Stimulated activated naive CD4-positive, alpha-beta T cell (primary cell): ENCODE results near the gene SPATA13.

Source experiments
- DNase-seq, 6 experiments: peaks; one replicate each; lab custom pipeline; 2025; lab: John Stamatoyannopoulos, UW

The SPATA13 gene

DNA sequence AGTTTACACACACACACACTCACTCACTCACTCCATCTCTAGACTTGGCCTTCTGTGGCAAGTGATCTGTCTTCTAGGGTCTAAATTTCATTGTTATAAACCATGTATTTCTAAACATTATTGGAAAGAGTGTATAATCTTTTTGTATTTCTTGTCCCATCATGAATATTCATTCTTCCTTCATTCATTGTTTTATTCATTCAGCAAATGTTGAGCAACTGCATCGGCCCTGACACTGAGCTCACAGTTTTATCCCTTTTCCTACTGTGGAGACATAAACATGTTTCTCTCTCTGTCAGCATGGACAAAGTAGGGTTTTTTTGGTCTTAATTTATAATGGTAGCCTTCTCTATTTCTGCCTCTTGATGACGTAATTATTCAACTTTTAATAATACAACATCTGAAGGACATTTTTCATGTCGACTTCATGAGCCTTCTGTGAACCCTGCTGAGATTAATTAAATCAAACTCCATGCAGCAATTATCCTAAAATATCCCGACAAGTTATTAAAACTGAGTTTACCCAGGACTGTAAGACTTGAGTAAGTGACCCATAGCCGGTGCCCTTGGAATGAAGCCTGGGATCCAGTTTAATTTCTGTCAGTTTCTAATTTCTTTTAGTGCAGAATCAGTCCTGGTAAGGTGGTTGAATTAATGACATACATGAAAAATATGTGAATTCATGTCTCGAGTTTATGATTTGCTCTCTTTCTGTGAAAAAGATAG lies 7.3 kb downstream of the SPATA13 start:
- DNase-seq = no peak

DNA sequence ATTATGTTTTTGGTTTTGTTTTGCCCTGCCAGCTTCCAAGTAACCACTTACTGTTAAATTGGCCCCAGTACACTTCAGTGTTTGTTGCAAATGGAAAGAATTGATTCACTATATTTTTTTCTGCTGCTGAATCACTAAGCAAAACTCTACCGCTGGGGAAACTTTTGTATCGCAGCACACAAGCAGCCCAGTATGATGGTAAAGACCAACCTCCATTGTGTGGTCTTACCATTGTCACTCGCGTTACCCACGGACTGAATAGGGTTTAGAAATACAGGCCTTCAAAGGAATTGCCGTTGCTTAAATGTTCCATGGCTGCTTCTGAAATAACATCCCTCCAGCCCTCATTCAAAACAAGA lies 7.9 kb downstream of the SPATA13 start:
- no peak for DNase-seq

DNA sequence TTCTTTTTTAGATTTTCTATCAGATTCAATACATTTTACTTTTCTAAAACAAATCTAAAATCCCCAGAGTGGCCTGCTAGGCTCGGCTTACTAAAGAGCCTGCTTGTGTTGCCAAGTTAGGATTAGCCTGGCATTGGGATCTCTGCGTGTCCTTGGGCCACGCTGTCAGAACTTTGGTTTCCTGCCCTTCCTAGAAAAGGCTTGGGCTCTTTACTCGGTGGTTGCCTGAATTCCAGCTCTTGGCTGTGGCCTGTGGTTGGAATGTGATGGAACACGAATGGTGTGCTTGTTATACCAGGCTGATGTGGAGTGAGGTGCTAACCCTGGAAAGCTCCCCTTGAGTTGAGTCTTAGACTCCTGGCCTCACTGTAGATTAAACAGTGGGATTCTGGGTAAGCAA lies 8.5 kb downstream of the SPATA13 start:
- no peak for DNase-seq

DNA sequence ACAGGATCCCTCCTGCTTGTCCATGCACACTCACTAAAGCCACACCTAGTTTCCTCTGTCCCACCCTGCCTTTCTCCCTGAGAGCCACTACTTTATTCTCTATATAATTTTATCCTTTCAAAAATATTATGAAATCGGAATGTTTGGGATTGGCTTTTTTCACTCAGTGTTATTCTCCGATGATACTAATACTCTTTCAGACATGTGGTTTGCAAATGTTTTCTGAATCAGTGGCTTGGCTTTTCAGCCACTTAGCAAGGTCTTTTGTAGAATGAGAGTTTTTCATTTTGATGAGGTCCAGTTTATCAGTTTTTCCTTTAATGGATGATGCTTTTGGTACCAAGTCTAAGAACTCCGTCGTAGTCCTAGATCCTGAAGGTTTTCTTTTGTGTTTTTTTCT lies 11.6 kb downstream of the SPATA13 start:
- DNase-seq = no peak

DNA sequence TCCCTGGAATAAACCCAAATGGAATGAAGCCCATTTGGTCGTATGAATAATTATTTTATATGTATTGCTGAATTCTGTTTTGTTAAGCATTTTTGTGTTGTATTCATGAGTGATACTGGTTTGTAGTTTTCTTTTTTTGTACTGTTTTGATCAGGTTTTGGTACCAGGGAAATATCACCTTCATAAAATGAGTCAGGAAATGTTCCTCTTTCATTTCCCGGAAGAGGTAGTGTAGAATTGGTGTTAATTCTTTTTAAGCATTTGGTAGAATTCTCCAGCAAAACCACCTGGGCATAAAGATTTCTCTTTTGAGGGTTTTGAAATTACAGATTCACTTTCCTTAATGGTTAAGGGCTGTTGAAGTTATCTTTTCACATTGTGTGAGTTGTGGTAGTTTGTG lies 13.3 kb downstream of the SPATA13 start:
- DNase-seq = no peak

DNA sequence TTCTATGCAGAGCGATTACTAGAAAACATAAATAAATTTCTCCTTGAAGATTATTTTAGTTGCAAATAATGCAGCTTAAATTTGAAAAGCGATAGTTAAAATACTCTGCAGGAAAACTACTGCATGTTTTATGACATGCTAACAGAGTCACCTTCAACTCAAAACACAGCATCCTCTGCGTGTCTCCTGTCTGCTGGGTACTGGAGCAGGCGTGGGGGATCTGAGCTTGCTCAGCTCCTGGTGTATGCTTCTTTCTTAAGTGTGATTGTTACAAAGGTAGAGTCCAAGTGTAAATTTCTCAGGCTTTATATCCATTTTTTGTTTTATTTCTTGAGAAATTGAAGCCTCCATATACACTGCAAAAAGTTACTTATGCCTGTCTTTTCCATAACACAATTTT lies 15.3 kb downstream of the SPATA13 start:
- no peak for DNase-seq

DNA sequence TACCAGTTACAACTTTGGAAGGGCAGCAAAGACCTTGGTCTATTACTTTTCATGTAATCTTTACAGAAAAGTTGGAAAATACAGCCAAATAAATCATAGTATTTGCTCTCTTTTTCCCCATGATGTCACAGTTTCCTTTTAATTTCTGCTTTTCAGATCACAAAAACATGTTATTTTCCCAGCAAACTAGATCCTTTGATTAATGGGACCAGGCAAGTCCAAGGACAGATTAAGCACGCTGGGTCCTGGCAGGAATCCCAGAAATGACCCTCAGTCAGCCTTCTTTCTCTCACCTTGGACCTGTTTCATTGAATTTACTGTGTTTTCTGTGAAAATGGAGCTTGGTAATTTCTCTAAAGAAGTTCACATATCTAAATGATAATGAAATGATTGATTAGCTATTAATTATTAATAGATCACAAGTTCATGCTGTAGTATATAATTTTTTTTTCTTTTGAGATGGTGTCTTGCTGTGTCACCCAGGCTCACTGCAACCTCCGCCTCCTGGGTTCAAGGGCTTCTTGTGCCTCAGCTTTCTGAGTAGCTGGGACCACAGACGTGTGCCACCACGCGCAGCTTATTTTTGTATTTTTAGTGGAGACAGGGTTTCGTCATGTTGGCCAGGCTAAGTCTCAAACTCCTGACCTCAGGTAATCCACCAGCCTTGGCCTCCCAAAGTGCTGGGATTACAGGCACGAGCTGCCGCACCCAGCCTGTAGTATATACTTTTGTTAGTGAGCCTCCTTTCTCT lies 16.0 kb downstream of the SPATA13 start:
- no peak for DNase-seq

DNA sequence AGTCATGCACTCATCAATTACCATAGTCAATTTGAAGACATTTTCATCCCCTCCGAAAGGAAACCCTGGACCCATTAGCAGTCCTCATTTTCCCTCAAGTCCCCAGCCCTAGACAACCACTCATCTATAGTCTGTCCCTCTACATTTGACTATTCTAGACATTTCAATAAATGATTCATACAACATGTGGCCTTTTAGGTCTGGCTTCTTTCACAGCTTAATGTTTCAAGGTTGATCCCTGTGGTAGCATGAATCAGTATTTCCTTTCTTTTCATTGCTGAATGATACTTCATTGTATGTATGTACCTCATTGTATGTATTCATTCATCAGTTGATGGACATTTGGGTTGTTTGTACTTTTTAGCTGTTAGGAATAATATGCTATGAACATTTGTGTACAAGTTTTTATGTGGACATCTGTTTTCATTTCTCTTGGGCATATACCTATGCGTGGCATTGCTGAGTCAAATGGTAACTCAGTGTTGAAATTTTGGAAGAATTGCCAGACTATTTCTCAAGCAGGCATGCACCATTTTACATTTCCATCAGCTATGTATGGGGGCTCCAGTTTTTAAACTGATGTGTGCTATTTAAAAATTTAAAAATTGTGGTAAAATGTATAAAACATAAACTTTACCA lies 18.4 kb downstream of the SPATA13 start:
- DNase-seq = no peak

DNA sequence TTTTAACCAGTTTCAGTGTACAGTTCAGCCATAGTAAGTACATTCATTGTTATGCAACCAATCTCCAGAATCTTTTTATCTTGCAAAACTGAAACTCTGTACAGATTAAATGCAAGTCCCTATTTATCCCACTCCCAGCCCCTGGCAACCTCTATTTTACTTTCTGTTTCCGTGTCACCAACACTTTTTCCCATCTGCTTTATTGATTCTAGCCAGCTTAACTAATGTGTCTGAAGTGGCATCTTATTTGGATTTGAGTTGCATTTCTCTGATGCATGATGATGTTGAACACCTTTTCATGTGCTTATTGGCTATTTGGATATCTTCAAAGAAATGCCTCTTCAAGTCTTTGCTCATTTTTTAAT lies 18.9 kb downstream of the SPATA13 start:
- DNase-seq = no peak

DNA sequence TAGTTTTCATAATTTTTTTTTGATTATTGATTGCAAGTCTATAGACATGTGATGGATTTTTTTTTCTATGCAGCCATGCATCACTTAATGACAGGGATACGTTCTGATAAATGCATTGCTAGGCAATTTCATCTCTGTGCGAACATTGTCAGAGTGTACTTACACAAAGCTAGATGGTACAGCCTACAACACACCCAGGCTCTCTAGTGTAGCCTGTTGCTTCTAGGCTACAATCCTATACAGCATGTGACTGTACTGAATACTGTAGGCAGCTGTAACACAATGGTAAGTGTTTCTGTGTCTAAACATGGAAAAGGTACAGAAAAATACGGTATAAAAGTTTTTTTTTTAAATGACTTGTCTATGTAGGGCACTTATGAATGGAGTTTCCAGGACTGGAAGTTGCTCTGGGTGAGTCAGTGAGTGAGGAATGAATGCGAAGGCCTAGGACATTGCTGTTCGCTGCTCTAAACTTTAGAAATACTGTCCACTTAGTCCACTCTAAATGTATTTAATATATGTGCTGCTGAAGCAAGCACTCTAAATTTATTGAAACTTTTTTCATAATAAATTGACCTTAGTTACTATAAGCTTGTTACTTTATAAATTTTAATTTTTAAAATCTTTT lies 20.3 kb downstream of the SPATA13 start:
- DNase-seq = no peak

DNA sequence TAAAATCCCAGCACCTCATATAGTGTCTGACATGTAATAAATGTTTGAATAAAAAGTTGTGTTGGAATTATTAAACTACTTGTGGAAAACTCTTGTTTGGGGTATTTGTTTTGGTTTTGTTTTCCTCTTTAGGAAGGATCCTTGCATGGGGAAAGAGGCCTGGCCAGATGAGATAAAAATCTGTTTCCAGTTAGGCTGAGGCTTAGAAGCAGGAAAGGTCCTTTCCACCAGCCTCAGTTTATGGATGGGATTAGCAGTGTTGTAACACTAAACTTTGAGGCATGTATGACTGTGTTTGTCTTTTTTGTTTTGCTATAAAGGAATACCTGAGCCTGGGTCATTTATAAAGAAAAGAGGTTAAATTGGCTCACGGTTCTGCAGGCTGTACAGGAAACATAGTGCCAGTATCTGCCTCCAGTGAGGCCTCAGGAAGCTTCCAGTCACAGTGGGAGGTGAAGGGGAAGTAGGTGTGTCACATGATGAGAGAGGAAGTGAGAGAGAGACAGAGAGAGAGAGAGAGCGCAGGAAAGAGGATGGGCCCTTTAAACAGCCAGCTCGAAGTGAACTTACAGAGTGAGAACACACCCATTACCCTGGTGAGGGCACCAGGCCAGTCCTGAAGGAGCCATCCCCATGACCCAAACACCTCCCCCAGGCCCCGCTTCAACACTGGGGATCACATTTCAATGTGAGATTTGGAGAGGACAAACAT lies 21.6 kb downstream of the SPATA13 start:
- DNase-seq = no peak

DNA sequence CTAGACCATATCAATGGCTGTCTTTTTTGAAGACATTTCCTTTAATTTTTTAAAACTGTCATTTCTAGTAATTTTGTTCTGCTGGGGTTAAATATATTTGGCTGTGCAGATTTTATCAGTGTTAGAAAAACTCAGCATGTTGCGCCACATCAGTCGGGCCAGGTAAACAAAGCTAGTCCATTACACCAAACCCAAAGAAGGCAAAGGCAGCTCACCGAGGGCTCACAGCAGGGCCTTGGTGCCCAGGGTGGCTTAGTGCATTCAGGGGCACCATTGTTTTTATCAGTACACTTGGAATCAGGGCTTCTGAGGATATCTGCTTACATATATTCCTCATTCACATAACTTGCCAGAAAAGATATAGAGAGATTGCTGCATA lies 22.2 kb downstream of the SPATA13 start:
- DNase-seq = no peak

DNA sequence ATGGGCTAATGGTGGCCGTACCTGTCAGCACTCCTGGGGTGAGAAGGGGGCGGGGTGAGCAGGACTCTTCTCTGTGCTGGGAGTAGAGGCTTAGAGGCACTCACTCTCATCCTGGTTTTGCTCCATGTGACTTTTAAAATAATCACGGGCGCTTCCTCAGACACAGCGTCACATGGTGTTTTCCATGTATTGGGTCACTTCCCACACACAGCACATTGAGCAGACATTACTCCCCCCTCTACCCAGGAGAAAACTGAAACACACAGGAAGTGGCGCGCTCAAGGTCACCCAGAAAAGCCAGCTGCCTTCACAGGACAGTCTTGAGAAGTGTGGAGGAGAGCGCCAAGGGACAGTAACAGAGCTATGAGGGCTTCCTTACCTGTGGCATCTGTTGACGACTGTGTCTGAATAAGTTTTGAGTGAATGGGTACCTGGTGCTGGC lies 23.2 kb downstream of the SPATA13 start:
- DNase-seq = no peak

DNA sequence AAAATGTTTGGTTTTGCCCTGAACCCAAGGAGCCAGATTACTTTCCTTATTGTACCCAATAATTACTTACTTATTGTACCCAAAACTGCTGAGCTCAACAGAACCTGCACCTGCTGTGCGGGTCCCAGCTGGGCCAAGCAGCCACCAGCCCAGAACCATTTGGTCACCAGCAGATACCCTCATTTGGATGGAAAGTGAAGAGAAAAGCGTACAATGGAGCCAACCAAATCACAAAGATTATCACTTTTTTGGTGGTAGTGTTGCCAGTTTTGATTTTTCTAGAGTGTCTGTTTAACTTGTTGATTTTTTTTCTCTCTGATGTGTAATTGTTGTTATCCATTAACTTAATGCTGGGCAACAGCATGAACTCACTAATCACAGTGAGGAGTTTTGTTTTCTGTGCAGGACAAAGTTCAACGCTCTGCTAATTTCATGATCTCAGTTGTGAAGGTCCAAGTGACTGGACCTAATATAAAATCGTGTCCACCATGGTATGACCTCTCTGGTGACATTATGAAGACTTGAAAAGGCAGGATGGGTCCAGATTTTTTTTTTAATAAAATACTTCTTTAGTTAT lies 23.8 kb downstream of the SPATA13 start:
- no peak for DNase-seq

DNA sequence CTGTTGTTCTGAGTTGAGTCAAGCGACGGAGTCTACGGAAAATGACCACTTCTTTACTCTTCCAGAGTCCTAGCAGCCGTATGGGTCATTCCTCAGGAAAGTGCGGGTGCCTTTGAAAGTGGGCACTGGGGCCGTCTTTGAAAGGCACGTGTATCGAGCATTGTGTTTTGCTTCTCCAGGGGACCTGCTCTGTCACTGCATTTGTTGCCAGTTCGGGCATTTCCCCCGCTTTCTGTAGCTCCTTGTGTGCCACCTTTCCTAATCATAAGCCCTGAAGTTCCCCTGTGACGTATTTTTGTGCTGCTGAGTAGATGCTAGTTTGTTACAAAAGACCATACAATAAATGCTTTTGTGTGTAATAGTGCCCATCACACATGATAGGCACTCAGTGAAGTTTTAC lies 24.4 kb downstream of the SPATA13 start:
- DNase-seq = no peak

DNA sequence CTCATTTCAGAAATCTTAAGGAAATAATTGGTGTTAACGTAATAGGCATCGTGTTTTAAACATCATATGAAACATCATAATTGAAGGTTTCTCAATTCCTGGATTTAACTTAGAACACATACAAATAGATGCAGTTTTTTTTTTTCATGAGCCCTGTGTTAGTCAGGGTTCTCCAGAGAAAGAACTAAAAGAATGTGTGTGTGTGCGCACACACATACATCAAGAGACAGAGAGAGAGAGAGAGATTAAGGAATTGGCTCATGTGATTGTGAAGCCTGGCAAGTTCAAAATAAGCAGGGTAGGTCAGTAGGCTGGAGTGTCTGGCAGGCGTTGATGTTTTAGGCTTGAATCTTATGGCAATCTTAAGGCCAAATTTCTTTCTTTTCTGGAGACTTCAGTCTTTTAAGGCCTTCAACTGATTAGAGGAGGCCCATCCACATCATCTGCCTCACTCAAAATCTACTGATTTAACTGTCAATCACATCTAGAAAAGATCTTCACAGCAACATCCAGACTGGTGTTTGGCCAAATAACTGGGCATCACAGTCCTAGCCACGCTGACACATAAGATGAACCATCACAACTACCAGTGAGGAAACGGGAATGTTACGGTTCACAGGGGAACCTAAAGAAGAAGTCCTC lies 25.2 kb downstream of the SPATA13 start:
- no peak for DNase-seq

DNA sequence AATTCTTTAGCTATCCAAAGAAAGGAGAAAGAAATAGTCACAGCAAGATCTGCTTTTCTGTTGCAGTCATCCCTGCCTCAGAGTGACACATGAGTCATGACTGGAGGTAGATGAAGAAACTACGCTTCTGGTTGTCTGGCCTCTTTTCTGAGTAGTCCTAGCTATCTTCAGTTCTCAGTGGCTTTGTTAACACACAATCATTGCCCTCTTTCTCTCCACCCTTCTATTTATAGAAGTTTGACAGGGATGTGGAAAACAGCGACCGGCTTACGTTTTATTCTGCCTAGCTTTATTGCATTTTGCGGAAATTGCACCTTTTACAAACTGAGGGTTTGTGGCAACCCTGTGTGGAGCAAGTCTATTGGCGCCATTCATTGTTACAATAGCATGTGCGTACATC lies 26.7 kb downstream of the SPATA13 start:
- no peak for DNase-seq

DNA sequence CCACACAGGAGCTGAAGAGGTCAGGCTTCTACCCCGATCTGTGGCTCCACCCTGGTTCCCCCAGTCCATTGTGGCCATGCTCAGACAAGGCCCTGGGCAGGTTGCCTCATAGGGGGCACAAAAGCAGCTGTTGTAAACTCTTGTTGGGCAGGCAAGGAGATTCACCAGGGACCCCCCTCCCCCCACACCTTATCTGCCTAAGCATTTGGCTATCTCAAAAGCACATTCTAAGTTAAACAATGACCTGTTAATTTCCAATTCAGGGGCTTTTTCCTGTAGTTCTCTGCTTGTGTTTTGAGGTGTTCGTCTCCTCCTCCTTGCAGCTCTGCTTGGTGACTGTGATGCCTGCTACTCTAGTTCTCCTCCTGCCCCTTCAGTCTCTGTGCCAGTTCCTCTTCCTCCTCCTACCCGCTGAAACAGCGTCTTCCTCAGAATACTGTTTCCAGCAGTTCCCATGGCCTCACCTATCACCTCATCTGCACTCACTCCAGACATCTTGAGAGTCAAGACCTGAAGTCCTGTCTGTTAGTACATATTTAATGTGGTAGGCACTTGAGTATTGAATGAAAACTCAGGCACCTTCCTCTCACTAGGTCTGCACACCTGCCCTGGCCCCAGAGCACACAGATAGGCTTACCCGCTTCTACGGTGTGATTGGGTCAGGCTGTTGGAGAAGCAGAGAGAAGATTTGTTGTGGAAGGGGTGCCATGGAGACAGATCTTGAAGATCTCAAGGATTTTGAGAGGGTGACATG lies 31.7 kb downstream of the SPATA13 start:
- DNase-seq = no peak

DNA sequence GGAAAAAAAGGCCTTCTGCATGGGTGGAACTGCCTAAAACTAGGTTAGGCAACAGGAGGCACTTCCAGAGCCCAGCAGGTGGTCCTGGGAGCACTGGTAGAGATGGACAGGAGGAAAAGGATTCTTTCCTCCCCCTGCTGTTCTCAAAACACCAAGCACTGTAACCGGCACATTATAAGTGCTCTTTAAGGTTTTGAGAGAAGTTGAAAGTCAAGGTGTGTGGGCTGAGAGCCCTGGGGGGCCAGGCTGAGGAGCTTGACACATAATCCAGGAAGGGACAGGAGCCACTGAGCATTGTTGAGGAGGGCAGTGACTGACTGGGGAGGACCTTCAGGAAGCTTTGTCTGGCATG lies 32.3 kb downstream of the SPATA13 start:
- no peak for DNase-seq

DNA sequence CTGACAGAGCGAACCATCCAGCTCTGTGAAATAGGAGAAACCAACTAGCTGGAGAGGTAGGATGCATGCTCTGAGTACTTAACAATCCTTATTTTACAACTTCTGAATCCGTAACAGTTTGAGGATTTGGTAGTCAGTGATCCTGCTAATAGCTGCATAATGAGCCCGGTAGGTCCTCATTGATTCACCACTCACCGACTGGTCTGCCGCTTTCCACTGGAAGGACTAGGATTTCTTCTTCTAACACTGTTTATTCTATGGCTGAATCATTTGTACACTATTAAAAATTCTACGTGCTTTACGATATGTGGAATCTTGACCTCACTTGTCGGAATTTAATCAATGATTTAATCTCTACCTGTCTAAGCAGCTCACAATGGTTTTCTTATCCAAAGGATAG lies 33.9 kb downstream of the SPATA13 start:
- no peak for DNase-seq

DNA sequence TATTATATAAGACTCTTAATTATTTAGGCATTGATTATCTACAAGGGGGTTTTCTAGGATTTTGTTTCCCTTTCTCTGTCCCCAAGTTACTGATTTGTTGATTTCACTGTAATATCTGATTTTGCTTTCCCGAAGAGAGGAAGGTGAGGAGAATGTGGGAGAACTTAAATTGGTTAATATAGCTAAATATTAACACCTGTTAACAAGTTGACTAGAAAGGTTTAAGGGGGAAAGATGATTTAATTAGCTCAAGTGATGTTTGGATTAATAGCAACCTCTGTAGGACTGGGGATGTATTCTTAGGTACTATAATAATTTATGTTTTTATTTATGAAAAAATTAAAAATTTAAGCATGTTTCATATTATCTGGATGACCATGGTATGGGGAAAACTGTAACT lies 35.1 kb downstream of the SPATA13 start:
- DNase-seq = no peak
